Chondrocyte (in vitro differentiated cells): ENCODE measurements around the gene PPP4R4. TPM values are rescaled to one million over a fixed set of nuclear protein-coding genes. Genes with fewer than 3 reads are reported as not detected.

Experiments
- DNase-seq: peaks from one replicate; pipeline ENCODE4 v3.0.0; 2021; ENCODE audit warnings: mixed read lengths, low spot score
- H3K27ac Mint-ChIP-seq: one replicate; pipeline ENCODE4 v1.8.0; 2021; ENCODE audit warnings: mild to moderate bottlenecking, moderate library complexity, mixed read lengths; ENCODE audit not compliant: unreplicated experiment
- H3K27me3 Mint-ChIP-seq: 2 replicates; pipeline ENCODE4 v1.8.0; 2021; ENCODE audit warnings: low read depth, mixed read lengths
- H3K36me3 Mint-ChIP-seq: 2 replicates; pipeline ENCODE4 v1.8.0; 2021; ENCODE audit warnings: low read depth, mixed read lengths
- H3K4me1 Mint-ChIP-seq: 2 replicates; pipeline ENCODE4 v1.8.0; 2021; ENCODE audit warnings: low read depth, mild to moderate bottlenecking, mixed read lengths
- H3K4me3 Mint-ChIP-seq: one replicate; pipeline ENCODE4 v1.8.0; 2021; ENCODE audit warnings: mild to moderate bottlenecking, moderate library complexity, mixed read lengths; ENCODE audit not compliant: unreplicated experiment
- H3K9me3 Mint-ChIP-seq: 2 replicates; pipeline ENCODE4 v1.8.0; 2021; ENCODE audit warnings: low read depth, mixed read lengths
- CTCF ChIP-seq: fragments of 200-600 bp; sonication (generic); IDR thresholded peaks from 2 replicates; pipeline ENCODE4 v1.5.0; 2021; ENCODE audit warnings: antibody characterized with exemption, mild to moderate bottlenecking, moderate library complexity
- total RNA-seq: library from RNA; stranded (reverse); gene quantifications from 3 replicates; pipeline ENCODE4 v1.2.1, GENCODE V29; 2021

PPP4R4 gene
- total RNA-seq, 1 donor from 2014 or later, result 0.22 TPM

DNA sequence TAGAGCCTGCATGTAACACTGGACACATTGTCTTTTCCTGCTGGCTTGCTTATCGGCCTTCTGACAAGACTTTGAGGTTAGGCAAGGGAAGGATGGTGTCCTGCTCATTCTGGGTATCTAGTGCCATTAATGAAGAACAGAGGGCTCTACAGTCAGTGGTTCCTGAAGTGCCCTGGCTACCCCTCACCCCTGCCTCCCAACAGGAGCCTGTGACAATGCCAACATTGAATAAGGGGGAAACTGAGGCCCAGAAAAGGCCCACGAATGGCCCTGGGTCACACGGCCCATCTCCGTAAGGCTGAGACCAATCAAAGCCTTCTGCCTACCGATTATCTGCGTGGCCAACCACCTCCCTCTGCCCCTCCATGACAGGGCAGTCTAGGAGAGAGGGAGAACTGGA lies 46.8 kb upstream of the PPP4R4 start:
- Mint-ChIP-seq H3K4me3 (no peak overlapping the region), H3K27me3 (no peaks in the 10 kb centered on the region), H3K27ac (no peak overlapping the region), H3K4me1 (peaks cover 17% of the 10 kb centered on the region), H3K9me3 (no peaks in the 10 kb centered on the region), H3K36me3 (peaks cover 3% of the 10 kb centered on the region)
- DNase-seq, result no peak
- no peak for TF ChIP-seq CTCF

DNA sequence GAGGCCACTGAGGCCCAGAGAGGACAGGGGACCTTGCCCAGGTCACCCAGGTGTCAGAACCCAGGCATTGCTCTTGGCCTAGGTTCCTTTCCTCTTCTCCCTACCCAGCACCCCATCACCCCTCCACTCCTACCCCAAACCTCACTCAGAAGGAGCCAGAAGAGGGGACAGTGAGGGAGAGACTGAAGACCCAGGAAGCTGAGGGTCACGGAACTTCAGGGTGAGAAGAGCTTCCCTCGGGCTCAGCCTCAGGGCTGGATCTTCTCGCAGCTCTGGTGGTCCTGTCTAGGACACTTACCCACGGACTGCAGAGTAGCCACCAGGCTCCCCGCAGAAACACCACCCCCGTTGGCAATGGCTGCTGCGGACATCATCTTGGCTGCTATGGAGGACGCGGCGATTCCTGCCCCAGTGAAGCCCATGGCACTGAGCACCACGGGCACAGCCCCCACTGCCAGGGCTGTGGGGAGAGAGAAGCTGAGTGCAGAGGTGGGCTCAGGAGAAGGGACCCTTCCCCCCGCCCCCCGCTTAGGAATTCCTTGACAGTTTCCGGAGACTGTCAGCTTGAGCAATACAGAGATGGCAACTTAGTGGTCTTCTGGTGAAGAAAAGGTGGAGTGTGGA lies 45.8 kb upstream of the PPP4R4 start:
- H3K4me1 Mint-ChIP-seq, result peaks cover 15% of the 10 kb centered on the region
- H3K9me3 Mint-ChIP-seq, result no peaks in the 10 kb centered on the region
- DNase-seq, result no peak
- peaks cover 3% of the 10 kb centered on the region for H3K36me3 Mint-ChIP-seq
- H3K27ac Mint-ChIP-seq, result peak overlapping the region; percentile 70
- TF ChIP-seq CTCF, result no peak
- no peaks in the 10 kb centered on the region for H3K27me3 Mint-ChIP-seq
- peak overlapping the region; percentile 81 for H3K4me3 Mint-ChIP-seq

DNA sequence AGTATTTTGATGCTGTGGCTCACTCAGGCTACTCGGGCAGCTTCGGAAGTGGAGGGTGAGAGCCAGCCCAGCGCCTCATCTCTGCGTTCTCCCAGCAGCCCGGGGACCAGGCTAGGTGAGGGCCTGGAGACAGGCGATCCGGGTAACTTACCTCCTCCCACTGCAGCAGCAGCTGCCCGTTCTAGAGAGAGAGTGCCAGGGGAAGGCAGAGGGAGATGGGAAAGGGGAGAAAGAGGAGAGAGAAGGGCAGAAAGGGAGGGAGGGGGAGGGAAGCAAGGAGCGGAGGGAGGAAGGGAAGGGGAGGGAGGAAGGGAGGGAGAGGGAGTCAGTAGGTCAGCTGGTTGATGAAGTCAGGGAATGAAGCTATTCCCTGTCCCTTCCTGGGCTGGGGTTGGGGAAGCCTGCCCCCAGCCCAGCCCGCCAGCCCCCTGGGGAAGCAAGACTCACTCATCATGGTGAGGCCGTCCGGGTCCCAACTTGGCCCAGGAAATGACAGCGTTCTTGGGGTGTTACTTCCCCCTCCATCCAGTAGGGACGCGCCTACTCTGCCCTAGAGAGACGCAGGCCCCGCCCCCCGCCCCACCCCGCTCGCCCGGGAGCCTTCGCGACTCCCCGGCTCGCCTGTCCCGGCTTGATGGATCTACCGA lies 44.9 kb upstream of the PPP4R4 start, which contains the start of gene IFI27L2:
Gene IFI27L2, minus strand, starts transcription at position 494 of the 647 bp plus-strand sequence. Its CDS starts 40 bp downstream, at position 454.
- peak; percentile 72 for TF ChIP-seq CTCF
- Mint-ChIP-seq H3K27ac (peak within 1 kb of the TSS; percentile 70), H3K36me3 (peaks cover 3% of the 10 kb centered on the region), H3K27me3 (peaks cover under 1% of the 10 kb centered on the region), H3K4me1 (peaks cover 15% of the 10 kb centered on the region), H3K4me3 (peak within 1 kb of the TSS; percentile 81), H3K9me3 (no peaks in the 10 kb centered on the region)
- DNase-seq, result no peak

GRCh38 chr14:94129758-94130414 lies 44.2 kb upstream of the PPP4R4 start:
- Mint-ChIP-seq H3K9me3 (no peaks in the 10 kb centered on the region), H3K4me3 (peak overlapping the region; percentile 81), H3K36me3 (peaks cover 3% of the 10 kb centered on the region), H3K27ac (peak overlapping the region; percentile 70), H3K4me1 (peaks cover 15% of the 10 kb centered on the region), H3K27me3 (peaks cover 6% of the 10 kb centered on the region)
- no peak for TF ChIP-seq CTCF
- DNase-seq, result no peak

- H3K27ac Mint-ChIP-seq, result no peak overlapping the region
- no peak for DNase-seq
- peak; percentile 96 for TF ChIP-seq CTCF
- no peak overlapping the region for H3K4me3 Mint-ChIP-seq
- peaks cover 8% of the 10 kb centered on the region for H3K9me3 Mint-ChIP-seq
- peaks cover 14% of the 10 kb centered on the region for H3K27me3 Mint-ChIP-seq
- H3K36me3 Mint-ChIP-seq, result peaks cover 6% of the 10 kb centered on the region
- peaks cover 15% of the 10 kb centered on the region for H3K4me1 Mint-ChIP-seq
These were observed 41.7 kb upstream of the PPP4R4 start for GRCh38 chr14:94132285-94132887.
